Measurements from ENCODE around the gene AP2A1. TPM values are rescaled to one million over a fixed set of nuclear protein-coding genes. Genes with fewer than 3 reads are reported as not detected.

AP2A1 gene
- total RNA-seq, 1 experiment from 2014 or later = 103 TPM

- peaks cover 40% of the 10 kb centered on the region for H3K36me3 ChIP-seq
- H3K9me3 ChIP-seq (replicated peaks) = no peaks in the 10 kb centered on the region
- H3K27ac ChIP-seq = no peak overlapping the region
- H3K27me3 ChIP-seq (replicated peaks) = no peaks in the 10 kb centered on the region
- no peak for DNase-seq (ENCODE audit: low read depth in 1 of 2, low spot score in 2 of 2)
- peaks cover 13% of the 10 kb centered on the region for H3K4me1 ChIP-seq (replicated peaks)
- no peak overlapping the region for H3K4me3 ChIP-seq
Measured at GRCh38 chr19:49806620-49806959, 39.8 kb downstream of the AP2A1 start.

GRCh38 chr19:49807058-49807903, 40.5 kb downstream of the AP2A1 start:
- H3K4me3 ChIP-seq = no peak overlapping the region
- H3K4me1 ChIP-seq (replicated peaks) = peaks cover 17% of the 10 kb centered on the region
- peaks cover 37% of the 10 kb centered on the region for H3K36me3 ChIP-seq
- H3K27me3 ChIP-seq (replicated peaks) = no peaks in the 10 kb centered on the region
- DNase-seq (ENCODE audit: low read depth in 1 of 2, low spot score in 2 of 2) = no peak
- no peak overlapping the region for H3K27ac ChIP-seq
- no peaks in the 10 kb centered on the region for H3K9me3 ChIP-seq (replicated peaks)

GRCh38 chr19:49807904-49808675, 41.3 kb downstream of the AP2A1 start:
- Histone ChIP-seq H3K27ac (no peak overlapping the region), H3K9me3 (replicated peaks) (no peaks in the 10 kb centered on the region), H3K4me3 (peak overlapping the region; percentile 43), H3K36me3 (peaks cover 31% of the 10 kb centered on the region), H3K4me1 (replicated peaks) (peaks cover 25% of the 10 kb centered on the region), H3K27me3 (replicated peaks) (no peaks in the 10 kb centered on the region)
- DNase-seq (ENCODE audit: low read depth in 1 of 2, low spot score in 2 of 2) = no peak

DNA sequence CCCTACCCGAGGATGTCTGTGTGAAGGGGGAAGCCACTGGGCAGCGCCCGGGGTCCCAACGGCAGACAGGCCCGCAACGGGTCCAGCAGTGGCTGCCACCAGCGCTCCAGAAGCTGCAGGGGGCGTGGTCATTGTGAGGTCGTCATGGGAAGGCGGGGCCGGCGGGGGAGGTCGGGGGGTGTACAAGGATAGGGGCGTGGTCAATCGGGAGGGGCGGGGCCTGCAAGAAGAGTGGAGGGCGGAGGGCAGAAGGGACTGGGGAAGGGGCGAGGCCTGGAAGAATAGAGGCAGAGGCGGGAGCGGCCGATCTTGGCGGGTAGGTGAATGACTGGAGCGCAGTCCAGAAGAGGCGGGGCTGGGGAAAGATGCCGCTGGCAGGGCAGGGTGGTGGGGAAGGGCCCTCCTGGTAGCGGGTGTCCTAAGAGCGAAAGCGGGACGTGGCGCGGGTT, 41.9 kb downstream of the AP2A1 start:
- H3K4me1 ChIP-seq (replicated peaks) = peaks cover 25% of the 10 kb centered on the region
- H3K4me3 ChIP-seq = peak overlapping the region; percentile 43
- peaks cover 25% of the 10 kb centered on the region for H3K36me3 ChIP-seq
- H3K9me3 ChIP-seq (replicated peaks) = no peaks in the 10 kb centered on the region
- H3K27ac ChIP-seq = no peak overlapping the region
- peak in 1 of 2 experiments; percentile 94 for DNase-seq (ENCODE audit: low read depth in 1 of 2, low spot score in 2 of 2)
- H3K27me3 ChIP-seq (replicated peaks) = no peaks in the 10 kb centered on the region

- peak in 1 of 2 experiments; percentile 71 for DNase-seq (ENCODE audit: low read depth in 1 of 2, low spot score in 2 of 2)
- peak overlapping the region; percentile 43 for H3K4me3 ChIP-seq
- peaks cover 20% of the 10 kb centered on the region for H3K36me3 ChIP-seq
- peaks cover 25% of the 10 kb centered on the region for H3K4me1 ChIP-seq (replicated peaks)
- no peaks in the 10 kb centered on the region for H3K9me3 ChIP-seq (replicated peaks)
- H3K27ac ChIP-seq = no peak overlapping the region
- H3K27me3 ChIP-seq (replicated peaks) = no peaks in the 10 kb centered on the region
Measured at GRCh38 chr19:49809160-49809940, 42.5 kb downstream of the AP2A1 start.

DNA sequence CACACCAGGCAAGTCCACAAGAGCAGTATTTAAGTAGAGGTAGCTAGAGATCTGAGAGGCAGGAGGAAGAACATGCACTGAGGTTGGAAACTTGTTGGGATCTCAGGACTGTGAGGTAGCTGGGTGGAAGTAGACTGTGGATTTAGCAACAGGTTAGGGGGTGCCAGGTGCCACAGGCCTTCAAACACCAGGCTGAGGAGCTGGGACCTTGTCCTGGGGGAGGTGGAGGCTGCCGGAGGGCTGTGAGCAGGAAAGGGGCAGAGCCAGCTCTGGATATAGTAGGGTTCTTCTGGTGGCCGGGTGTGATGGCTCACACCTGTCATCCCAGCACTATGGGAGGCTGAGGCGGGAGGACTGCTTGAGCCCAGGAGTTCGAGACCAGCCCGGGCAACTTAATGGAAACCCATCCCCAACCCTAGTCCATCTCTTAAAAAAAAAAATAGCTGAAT, 43.2 kb downstream of the AP2A1 start:
- no peak overlapping the region for H3K27ac ChIP-seq

DNA sequence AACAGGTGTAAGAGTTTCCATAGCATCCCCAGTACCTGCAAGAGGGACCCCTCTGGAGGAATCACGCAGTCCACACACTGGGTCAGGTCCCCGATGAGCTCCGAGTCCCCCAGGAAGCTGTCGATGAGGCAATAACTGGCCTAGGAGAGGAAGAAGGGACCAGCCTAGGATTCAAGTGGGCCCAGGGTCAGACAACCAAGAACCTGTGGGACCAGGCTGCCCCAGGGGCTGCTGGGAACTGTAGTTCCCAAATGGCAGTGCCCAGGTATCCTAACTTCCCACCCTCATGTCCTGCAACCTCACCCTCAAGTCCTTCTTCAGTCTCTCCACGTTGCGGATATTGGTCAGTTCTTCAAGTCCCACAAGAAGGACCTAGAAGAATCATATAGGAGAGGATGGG, 44.5 kb downstream of the AP2A1 start:
- Histone ChIP-seq H3K4me3 (no peak overlapping the region), H3K4me1 (replicated peaks) (peaks cover 25% of the 10 kb centered on the region), H3K36me3 (peaks cover 3% of the 10 kb centered on the region), H3K27ac (no peak overlapping the region), H3K27me3 (replicated peaks) (no peaks in the 10 kb centered on the region), H3K9me3 (replicated peaks) (no peaks in the 10 kb centered on the region)
- no peak for DNase-seq (ENCODE audit: low read depth in 1 of 2, low spot score in 2 of 2)

More for the DNA sequence above, 43.2 kb downstream of the AP2A1 start:
- Histone ChIP-seq H3K4me3 (no peak overlapping the region), H3K36me3 (peaks cover 15% of the 10 kb centered on the region), H3K27me3 (replicated peaks) (no peaks in the 10 kb centered on the region), H3K4me1 (replicated peaks) (peaks cover 25% of the 10 kb centered on the region), H3K9me3 (replicated peaks) (no peaks in the 10 kb centered on the region)
- DNase-seq (ENCODE audit: low read depth in 1 of 2, low spot score in 2 of 2) = no peak

- Histone ChIP-seq H3K27ac (peak overlapping the region; percentile 96), H3K4me3 (peak overlapping the region; percentile 48), H3K27me3 (replicated peaks) (no peaks in the 10 kb centered on the region), H3K36me3 (no peaks in the 10 kb centered on the region), H3K9me3 (replicated peaks) (no peaks in the 10 kb centered on the region), H3K4me1 (replicated peaks) (peaks cover 25% of the 10 kb centered on the region)
- no peak for DNase-seq (ENCODE audit: low read depth in 1 of 2, low spot score in 2 of 2)
Measured at GRCh38 chr19:49812452-49812996, 45.7 kb downstream of the AP2A1 start.

DNA sequence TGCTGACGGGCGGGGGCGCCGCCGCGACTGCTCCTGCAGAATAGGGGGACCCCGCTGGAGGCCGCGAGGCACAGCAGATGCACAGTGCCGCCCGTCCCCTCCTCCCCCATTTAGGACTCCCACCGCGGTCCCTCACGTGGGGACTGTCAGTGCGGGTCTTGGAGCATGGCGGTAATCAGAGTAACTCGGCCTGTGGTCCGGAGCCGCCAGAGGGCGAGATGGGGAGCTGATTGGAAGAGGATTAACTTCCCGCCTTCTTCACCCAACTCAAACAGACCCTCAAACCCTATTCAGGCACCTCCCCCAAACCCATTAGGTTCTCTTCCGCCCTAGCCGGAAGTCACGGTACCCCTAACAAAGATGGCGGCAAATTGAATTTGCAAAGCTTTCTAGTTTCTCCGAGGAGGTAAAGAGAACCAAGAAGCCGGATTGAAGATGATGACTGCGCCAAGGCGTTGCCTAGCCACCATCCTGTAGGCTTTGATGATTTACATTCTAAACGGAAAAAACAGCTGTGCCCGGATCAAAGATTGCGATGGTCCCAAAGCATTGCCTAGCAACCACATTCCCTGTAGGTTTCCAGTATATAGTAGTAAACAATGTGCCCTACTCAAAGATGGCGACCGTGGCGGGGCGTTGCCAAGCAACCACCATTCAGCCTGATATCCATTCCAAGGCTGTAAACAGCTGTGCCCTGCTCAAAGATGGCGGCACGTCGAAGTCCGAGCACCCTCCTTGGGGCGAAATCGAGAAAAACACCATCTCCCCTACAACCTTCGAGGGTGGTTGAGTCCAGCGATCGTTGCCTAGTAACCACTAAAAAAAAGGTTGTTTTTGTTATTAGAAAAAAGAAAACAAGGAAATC, 46.4 kb downstream of the AP2A1 start, which contains the start of gene FUZ:
FUZ (minus strand) TSS at position 296 of the 865 bp plus-strand sequence; CDS start at position 110, 186 bp downstream.
- Histone ChIP-seq H3K36me3 (peaks cover 1% of the 10 kb centered on the region; the same call in 1 of the 2 replicates), H3K27me3 (replicated peaks) (no peaks in the 10 kb centered on the region), H3K4me1 (replicated peaks) (peaks cover 25% of the 10 kb centered on the region), H3K4me3 (peak within 1 kb of the TSS; percentile 48), H3K9me3 (replicated peaks) (no peaks in the 10 kb centered on the region), H3K27ac (peak within 1 kb of the TSS; percentile 96)
- DNase-seq (ENCODE audit: low read depth in 1 of 2, low spot score in 2 of 2) = peak; percentile 95 to 97

- Histone ChIP-seq H3K27me3 (replicated peaks) (no peaks in the 10 kb centered on the region), H3K9me3 (replicated peaks) (no peaks in the 10 kb centered on the region), H3K4me3 (peak overlapping the region; percentile 48), H3K27ac (peak overlapping the region; percentile 96), H3K4me1 (replicated peaks) (peaks cover 23% of the 10 kb centered on the region), H3K36me3 (peaks cover 7% of the 10 kb centered on the region; the same call in 1 of the 2 replicates)
- DNase-seq (ENCODE audit: low read depth in 1 of 2, low spot score in 2 of 2) = no peak
Measured at GRCh38 chr19:49814010-49814409, 47.2 kb downstream of the AP2A1 start.

DNA sequence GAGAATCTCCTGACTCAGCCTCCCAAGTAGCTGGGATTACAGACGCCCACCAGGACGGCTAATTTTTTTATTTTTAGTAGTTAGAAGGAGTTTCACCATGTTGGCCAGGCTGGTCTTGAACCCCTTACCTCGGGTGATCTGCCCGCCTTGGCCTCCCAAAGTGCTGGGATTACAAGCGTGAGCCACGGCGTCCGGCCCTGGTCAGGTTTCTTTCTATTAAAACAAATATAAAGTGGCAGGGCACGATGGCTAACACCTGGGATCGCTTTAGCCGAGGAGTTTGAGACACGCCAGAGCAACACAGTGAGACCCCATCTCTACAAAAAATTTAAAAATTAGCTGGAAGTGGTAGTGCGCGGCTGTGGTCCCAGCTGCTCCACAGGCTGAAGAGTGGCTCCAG, 49.8 kb downstream of the AP2A1 start:
- Histone ChIP-seq H3K27me3 (replicated peaks) (no peaks in the 10 kb centered on the region), H3K27ac (peak overlapping the region; percentile 95; the same call in 1 of the 2 replicates), H3K9me3 (replicated peaks) (no peaks in the 10 kb centered on the region), H3K36me3 (peaks cover 11% of the 10 kb centered on the region; the same call in 1 of the 2 replicates), H3K4me3 (no peak overlapping the region), H3K4me1 (replicated peaks) (peaks cover 15% of the 10 kb centered on the region)
- no peak for DNase-seq (ENCODE audit: low read depth in 1 of 2, low spot score in 2 of 2)

DNA sequence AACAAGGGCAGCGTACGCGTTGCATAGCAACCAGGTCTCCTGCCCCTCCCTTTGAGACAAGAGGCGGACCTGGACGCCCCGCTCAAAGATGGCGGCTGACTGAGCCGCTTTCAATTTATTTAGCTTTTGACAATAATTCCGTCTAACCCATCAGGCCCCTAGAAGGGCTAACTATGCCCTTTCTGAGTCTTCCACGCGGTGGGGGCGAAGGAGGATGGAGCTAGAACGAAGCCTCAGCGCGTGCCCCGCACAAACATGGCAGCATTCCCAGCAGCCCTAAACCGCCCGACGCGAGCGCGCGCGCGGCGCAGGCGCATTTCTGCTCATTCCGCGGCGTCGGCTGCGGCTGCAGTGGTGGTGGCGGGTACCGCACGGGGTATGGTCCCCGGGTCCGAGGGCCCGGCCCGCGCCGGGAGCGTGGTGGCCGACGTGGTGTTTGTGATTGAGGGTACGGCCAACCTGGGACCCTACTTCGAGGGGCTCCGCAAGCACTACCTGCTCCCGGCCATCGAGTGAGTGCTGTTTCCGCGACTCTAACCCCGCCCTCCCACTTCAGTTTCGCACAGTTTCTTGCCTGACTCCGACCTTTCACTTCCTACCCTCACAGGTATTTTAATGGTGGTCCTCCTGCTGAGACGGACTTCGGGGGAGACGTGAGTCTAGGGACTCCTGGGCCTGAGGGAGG, 51.3 kb downstream of the AP2A1 start, which contains the start of gene MED25:
MED25 (plus strand) TSS at position 326 of the 685 bp plus-strand sequence; CDS start at position 379, 53 bp downstream.
- H3K27ac ChIP-seq = peak within 1 kb of the TSS; percentile 95
- H3K4me1 ChIP-seq (replicated peaks) = peaks cover 3% of the 10 kb centered on the region
- peaks cover 14% of the 10 kb centered on the region for H3K36me3 ChIP-seq
- peak within 1 kb of the TSS; percentile 74 for H3K4me3 ChIP-seq
- no peaks in the 10 kb centered on the region for H3K27me3 ChIP-seq (replicated peaks)
- H3K9me3 ChIP-seq (replicated peaks) = no peaks in the 10 kb centered on the region
- peak; percentile 85 to 99 for DNase-seq (ENCODE audit: low read depth in 1 of 2, low spot score in 2 of 2)

Data from SJSA1 (cell line).